Measurements from ENCODE around the gene EXT2. TPM values are rescaled to one million over a fixed set of nuclear protein-coding genes. Genes with fewer than 3 reads are reported as not detected.
A peak's percentile ranks its signal among the peaks of the same experiment; 100 is the strongest.

The EXT2 gene
- total and polyA plus RNA-seq, 10 of the 15 experiments (the other 5 are each of a cell fraction or from before 2014, with no cell fraction given) = 3.8 to 31.4 (median 17.9) TPM

DNA sequence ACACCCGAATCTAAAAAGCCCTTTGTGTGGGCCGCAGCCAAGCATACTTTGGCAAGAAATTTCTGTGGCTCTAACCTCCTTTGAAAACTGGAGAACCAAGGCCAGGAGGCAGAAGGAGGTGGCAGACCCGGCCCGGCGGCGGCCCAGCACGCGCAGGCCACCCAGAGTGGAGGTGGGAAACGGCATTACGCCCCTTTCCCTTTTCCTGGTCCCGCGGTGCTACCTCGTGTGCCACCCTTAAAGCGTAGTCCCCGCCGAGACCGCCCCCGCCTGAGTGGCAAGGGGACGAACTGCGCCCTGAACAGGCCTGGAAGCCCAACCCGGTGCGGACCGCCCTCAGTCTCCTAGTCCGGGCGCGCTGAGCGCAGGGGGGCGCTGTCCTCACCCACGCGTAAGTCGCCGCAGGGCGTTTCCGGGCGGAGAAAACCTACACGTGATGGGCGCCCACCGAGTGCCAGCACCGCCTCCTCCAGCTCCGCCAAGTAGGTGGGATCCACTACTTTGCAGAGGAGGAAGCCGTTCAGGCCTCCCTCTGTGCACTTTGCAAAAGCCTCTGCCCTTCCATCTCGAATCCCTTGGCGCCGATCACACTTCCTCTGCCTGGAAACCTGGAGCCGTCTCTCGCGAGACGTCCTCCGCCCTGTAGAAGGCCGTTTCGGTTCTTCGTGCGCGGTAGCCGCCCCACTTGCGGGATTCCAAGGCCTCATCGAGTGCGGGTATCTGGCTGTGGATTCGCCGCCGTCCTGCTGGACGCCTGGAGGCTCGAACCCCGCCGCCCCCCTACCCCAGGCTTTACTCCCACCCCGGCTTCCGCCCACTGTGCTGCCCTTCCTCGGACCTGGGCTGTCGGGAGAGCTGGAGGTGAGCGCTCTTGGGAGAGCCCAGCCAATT lies 29.4 kb upstream of the EXT2 start, which contains the start of gene ACCS (continued):
- TF ChIP-seq SIX5 (IDR thresholded peaks at IDR 0.05; ENCODE audit: low read depth, low read length, severe bottlenecking) = no peak
- TF ChIP-seq ZNF217 (IDR thresholded peaks at IDR 0.05) = no peak; the same call in 1 of the 2 replicates
- TF ChIP-seq, protein P1, sequence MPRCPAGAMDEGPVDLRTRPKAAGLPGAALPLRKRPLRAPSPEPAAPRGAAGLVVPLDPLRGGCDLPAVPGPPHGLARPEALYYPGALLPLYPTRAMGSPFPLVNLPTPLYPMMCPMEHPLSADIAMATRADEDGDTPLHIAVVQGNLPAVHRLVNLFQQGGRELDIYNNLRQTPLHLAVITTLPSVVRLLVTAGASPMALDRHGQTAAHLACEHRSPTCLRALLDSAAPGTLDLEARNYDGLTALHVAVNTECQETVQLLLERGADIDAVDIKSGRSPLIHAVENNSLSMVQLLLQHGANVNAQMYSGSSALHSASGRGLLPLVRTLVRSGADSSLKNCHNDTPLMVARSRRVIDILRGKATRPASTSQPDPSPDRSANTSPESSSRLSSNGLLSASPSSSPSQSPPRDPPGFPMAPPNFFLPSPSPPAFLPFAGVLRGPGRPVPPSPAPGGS (IDR thresholded peaks at IDR 0.05; ENCODE audit: borderline replicate concordance, insufficient read depth, low read depth, low read length, poor library complexity, severe bottlenecking) = no peak
- TF ChIP-seq KDM1A (IDR thresholded peaks at IDR 0.05; ENCODE audit: borderline replicate concordance) = no peak
- TF ChIP-seq, protein P2, sequence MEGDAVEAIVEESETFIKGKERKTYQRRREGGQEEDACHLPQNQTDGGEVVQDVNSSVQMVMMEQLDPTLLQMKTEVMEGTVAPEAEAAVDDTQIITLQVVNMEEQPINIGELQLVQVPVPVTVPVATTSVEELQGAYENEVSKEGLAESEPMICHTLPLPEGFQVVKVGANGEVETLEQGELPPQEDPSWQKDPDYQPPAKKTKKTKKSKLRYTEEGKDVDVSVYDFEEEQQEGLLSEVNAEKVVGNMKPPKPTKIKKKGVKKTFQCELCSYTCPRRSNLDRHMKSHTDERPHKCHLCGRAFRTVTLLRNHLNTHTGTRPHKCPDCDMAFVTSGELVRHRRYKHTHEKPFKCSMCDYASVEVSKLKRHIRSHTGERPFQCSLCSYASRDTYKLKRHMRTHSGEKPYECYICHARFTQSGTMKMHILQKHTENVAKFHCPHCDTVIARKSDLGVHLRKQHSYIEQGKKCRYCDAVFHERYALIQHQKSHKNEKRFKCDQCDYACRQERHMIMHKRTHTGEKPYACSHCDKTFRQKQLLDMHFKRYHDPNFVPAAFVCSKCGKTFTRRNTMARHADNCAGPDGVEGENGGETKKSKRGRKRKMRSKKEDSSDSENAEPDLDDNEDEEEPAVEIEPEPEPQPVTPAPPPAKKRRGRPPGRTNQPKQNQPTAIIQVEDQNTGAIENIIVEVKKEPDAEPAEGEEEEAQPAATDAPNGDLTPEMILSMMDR (IDR thresholded peaks at IDR 0.05 in 2 of 3, conservative IDR thresholded peaks at IDR 0.05 in 1 of 3; ENCODE audit: control insufficient read depth in 2 of 3, extremely low read depth in 1 of 3, insufficient read depth in 1 of 3, low read depth in 3 of 3, low read length in 3 of 3) = peak; percentile 85 to 86 (median 86)
- peak; percentile 86 for TF ChIP-seq PML (IDR thresholded peaks at IDR 0.05; ENCODE audit: low read length)
- TF ChIP-seq RB1 (IDR thresholded peaks at IDR 0.05; ENCODE audit: borderline replicate concordance) = 0 out of 2 replicates have a peak, but pooled peaks have one; percentile 36
- no peak for TF ChIP-seq NFYB (IDR thresholded peaks at IDR 0.05; ENCODE audit: insufficient read depth, low read depth, low read length)
- peak; percentile 53; the same call in 1 of the 2 replicates for TF ChIP-seq CREM (IDR thresholded peaks at IDR 0.05; ENCODE audit: low read depth)
- no peak for TF ChIP-seq HDAC2 (IDR thresholded peaks at IDR 0.05)
- peak; percentile 83; the same call in 1 of the 2 replicates for TF ChIP-seq STAT1 (conservative IDR thresholded peaks at IDR 0.05)
- peak; percentile 35; the same call in 1 of the 2 replicates for TF ChIP-seq ATF7 (IDR thresholded peaks at IDR 0.05; ENCODE audit: low read depth)
- no peak for TF ChIP-seq JUND (IDR thresholded peaks at IDR 0.05; ENCODE audit: low read depth, low read length)
- TF ChIP-seq BCL11A (IDR thresholded peaks at IDR 0.05; ENCODE audit: low read depth, low read length) = no peak
- TF ChIP-seq MXI1 (IDR thresholded peaks at IDR 0.05; ENCODE audit: low read depth, low read length) = no peak; the same call in 1 of the 2 replicates
- TF ChIP-seq NR2C1 (IDR thresholded peaks at IDR 0.05) = no peak
- TF ChIP-seq CHD4 (IDR thresholded peaks at IDR 0.05) = no peak
- no peak for TF ChIP-seq STAT3 (IDR thresholded peaks at IDR 0.05; ENCODE audit: low read depth, low read length)
- no peak for TF ChIP-seq NFXL1 (IDR thresholded peaks at IDR 0.05; ENCODE audit: borderline replicate concordance)
- 0 out of 2 replicates have a peak, but pooled peaks have one; percentile 54 for TF ChIP-seq SMAD5 (IDR thresholded peaks at IDR 0.05; ENCODE audit: low read depth)

Data from GM12878 (cell line).